HG03565 (cell line): ENCODE results near the gene UBE2N.
A peak's percentile ranks its signal among the peaks of the same experiment; 100 is the strongest.

Experiments
- ATAC-seq: cut with Tn5 transposase; IDR thresholded peaks from one replicate; pipeline ENCODE4 v1.9.1; 2021; ENCODE audit warnings: mild to moderate bottlenecking, moderate library complexity; ENCODE audit not compliant: unreplicated experiment

Gene UBE2N

GRCh38 chr12:93361151-93361919, 80.4 kb downstream of the UBE2N start:
- no peak for ATAC-seq

DNA sequence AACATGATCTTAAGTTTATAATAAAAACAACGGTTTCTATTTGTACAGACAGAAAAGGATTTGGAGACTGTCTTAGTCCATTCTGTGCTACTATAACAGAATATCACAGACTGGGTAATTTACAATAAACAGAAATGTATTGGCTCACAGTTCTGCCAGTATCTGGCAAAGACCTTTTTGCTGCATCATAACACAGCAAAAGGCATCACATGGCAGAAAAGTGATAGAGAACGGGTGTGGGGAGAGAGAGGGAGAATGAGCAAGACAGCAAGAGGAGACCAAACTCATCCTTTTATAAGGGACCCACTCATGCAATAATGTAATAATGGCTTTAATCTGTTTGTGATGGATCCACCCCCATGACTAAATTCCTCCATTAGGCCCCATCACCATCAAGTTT, 81.1 kb downstream of the UBE2N start:
- ATAC-seq = no peak

- ATAC-seq = no peak
Observed at GRCh38 chr12:93358821-93359220, 82.9 kb downstream of the UBE2N start.

DNA sequence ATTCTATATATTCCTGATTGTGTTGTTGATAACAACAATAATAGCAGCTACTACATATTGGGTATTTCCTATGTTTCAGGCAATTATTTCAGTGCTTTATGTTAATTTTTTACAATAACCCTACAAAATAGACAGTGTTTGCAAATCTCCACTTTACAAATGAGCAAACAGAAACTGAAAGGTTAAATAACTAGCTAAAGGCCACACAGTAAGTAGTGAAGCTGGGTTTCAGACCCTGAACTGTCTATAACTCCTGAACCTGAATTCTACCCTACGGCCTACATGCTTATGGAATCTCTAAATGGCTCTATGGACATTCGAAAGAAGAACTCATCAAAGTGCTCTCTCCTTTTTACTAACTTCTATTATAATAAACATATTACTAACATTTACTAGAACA, 83.7 kb downstream of the UBE2N start:
- peak; percentile 63 for ATAC-seq

- ATAC-seq = no peak
Observed at GRCh38 chr12:93356214-93356613, 85.5 kb downstream of the UBE2N start.
